Neural progenitor cell (in vitro differentiated cells): ENCODE results near the gene WDR35. TPM values are rescaled to one million over a fixed set of nuclear protein-coding genes. Genes with fewer than 3 reads are reported as not detected.

ENCODE experiments used
- DNase-seq: peaks from one replicate; pipeline ENCODE4 v3.0.0-alpha.2; 2016; ENCODE audit warnings: low spot score
- H2AFZ ChIP-seq: fragments of 200-600 bp; sonication (generic); replicated peaks from 2 replicates; pipeline ENCODE4 v1.6.1; 2016; ENCODE audit warnings: antibody characterized with exemption
- H3F3A ChIP-seq: fragments of 200-600 bp; sonication (generic); 2 replicates; pipeline ENCODE4 v1.6.1; 2016; ENCODE audit warnings: antibody characterized with exemption, low read depth
- H3K27ac ChIP-seq: fragments of 200-600 bp; sonication (generic); 2 replicates; pipeline ENCODE4 v1.5.1; 2016; ENCODE audit warnings: mild to moderate bottlenecking
- H3K27me3 ChIP-seq: fragments of 200-600 bp; sonication (generic); 2 replicates; pipeline ENCODE4 v1.6.1; 2016; ENCODE audit warnings: mild to moderate bottlenecking, moderate library complexity
- H3K36me3 ChIP-seq: fragments of 200-600 bp; sonication (generic); 2 replicates; pipeline ENCODE4 v1.5.1; 2016
- H3K4me1 ChIP-seq: fragments of 200-600 bp; sonication (generic); 2 replicates; pipeline ENCODE4 v1.6.1; 2016; ENCODE audit warnings: mixed run types
- H3K4me2 ChIP-seq: fragments of 200-600 bp; sonication (generic); 2 replicates; pipeline ENCODE4 v1.6.1; 2016
- H3K4me3 ChIP-seq: fragments of 200-600 bp; sonication (generic); 2 replicates; pipeline ENCODE4 v1.5.1; 2016
- H3K79me2 ChIP-seq: fragments of 200-600 bp; sonication (generic); 2 replicates; pipeline ENCODE4 v1.6.1; 2016; ENCODE audit warnings: low read depth
- H3K9ac ChIP-seq: fragments of 200-600 bp; sonication (generic); 2 replicates; pipeline ENCODE4 v1.6.1; 2016
- H3K9me3 ChIP-seq: fragments of 200-600 bp; sonication (generic); 2 replicates; pipeline ENCODE4 v1.5.1; 2016; ENCODE audit warnings: low read depth
- H4K20me1 ChIP-seq: fragments of 200-600 bp; sonication (generic); 2 replicates; pipeline ENCODE4 v1.6.1; 2016; ENCODE audit warnings: low read depth
- H3K27ac Mint-ChIP-seq: 3 replicates; pipeline ENCODE4 v1.8.0; 2021; ENCODE audit warnings: mixed read lengths
- H3K27me3 Mint-ChIP-seq: 2 replicates; pipeline ENCODE4 v1.8.0; 2022; ENCODE audit warnings: low read depth, mild to moderate bottlenecking, inconsistent platforms, moderate library complexity, mixed read lengths; ENCODE audit not compliant: insufficient read depth
- H3K36me3 Mint-ChIP-seq: 3 replicates; pipeline ENCODE4 v1.8.0; 2021; ENCODE audit warnings: mixed read lengths
- H3K4me1 Mint-ChIP-seq: 3 replicates; pipeline ENCODE4 v1.8.0; 2021; ENCODE audit warnings: mixed read lengths
- H3K4me3 Mint-ChIP-seq: 3 replicates; pipeline ENCODE4 v1.8.0; 2021; ENCODE audit warnings: mild to moderate bottlenecking, moderate library complexity, mixed read lengths
- H3K9me3 Mint-ChIP-seq: 3 replicates; pipeline ENCODE4 v1.8.0; 2020; ENCODE audit warnings: mixed read lengths
- EZH2 ChIP-seq: fragments of 200-600 bp; sonication (generic); IDR thresholded peaks from 2 replicates; pipeline ENCODE4 v1.6.1; 2017; ENCODE audit warnings: antibody characterized with exemption, mild to moderate bottlenecking, moderate library complexity
- EZH2phosphoT487 ChIP-seq: fragments of 200-600 bp; sonication (generic); IDR thresholded peaks from 2 replicates; pipeline ENCODE4 v1.6.1; 2017; ENCODE audit warnings: antibody characterized with exemption
- total RNA-seq: library from RNA; depleted of rRNA; stranded (reverse); fragments of >200 nt; gene quantifications from 2 replicates; pipeline ENCODE4 v1.2.3, GENCODE V29; 2015; ENCODE audit warnings: low replicate concordance
- TF ChIP-seq, protein P1 (sequence below): fragments of 200-600 bp; sonication (generic); IDR thresholded peaks from 2 replicates; pipeline ENCODE4 v1.5.1; 2017; ENCODE audit warnings: antibody characterized with exemption, mild to moderate bottlenecking

WDR35 gene
- total RNA-seq, 1 donor from 2014 or later = 31.6 TPM

DNA sequence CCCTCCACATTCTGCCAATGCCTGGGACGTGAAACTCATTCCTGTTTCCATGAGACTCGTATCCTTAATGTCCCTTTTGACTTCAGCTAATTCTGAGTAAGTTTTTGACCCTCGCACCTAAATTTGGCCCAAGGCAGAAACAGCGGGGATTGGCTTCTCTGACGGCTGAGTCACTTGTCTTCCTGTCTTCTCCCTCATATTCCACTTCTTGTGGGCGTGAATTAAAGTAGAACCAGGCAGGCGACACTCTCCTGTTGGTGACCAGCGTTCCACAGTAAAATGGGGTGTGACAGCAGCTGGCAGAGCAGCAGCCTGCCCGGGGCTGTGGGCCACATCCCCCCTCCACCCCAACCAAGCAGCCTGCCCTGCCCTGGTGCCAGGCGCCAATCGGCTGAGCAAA lies 103.6 kb downstream of the WDR35 start:
- no peak for DNase-seq
- H3K36me3 Mint-ChIP-seq = no peaks in the 10 kb centered on the region

DNA sequence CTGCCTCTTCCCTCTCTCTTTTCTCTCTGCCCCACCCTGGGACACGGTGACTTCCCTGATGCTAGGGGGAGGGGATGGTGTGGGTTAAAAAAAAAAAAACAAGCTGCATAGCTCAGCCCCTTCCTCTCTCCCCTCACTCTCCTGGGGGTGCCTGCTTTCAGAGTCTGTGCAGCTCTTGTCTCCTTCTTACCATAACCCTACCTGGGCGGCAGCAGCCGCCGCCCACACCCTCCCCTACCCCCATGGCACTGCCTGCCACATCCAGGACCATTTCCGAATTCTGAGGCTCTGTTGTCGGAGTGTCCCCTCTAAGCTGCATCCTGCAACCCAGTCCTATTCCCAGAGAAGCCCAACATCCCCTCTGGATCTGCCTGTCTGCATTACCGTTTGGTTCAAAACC lies 104.1 kb downstream of the WDR35 start:
- TF ChIP-seq EZH2phosphoT487 (no peak), EZH2 (no peak)
- TF ChIP-seq, protein P1, sequence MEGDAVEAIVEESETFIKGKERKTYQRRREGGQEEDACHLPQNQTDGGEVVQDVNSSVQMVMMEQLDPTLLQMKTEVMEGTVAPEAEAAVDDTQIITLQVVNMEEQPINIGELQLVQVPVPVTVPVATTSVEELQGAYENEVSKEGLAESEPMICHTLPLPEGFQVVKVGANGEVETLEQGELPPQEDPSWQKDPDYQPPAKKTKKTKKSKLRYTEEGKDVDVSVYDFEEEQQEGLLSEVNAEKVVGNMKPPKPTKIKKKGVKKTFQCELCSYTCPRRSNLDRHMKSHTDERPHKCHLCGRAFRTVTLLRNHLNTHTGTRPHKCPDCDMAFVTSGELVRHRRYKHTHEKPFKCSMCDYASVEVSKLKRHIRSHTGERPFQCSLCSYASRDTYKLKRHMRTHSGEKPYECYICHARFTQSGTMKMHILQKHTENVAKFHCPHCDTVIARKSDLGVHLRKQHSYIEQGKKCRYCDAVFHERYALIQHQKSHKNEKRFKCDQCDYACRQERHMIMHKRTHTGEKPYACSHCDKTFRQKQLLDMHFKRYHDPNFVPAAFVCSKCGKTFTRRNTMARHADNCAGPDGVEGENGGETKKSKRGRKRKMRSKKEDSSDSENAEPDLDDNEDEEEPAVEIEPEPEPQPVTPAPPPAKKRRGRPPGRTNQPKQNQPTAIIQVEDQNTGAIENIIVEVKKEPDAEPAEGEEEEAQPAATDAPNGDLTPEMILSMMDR = no peak
- H3K9me3 Mint-ChIP-seq = no peaks in the 10 kb centered on the region
- H3K9ac ChIP-seq = no peak overlapping the region
- no peak overlapping the region for H3K4me2 ChIP-seq
- no peak overlapping the region for H3K27ac Mint-ChIP-seq
- no peaks in the 10 kb centered on the region for H3K79me2 ChIP-seq
- no peak overlapping the region for H3K4me3 Mint-ChIP-seq
- no peaks in the 10 kb centered on the region for H3K27me3 ChIP-seq
- no peaks in the 10 kb centered on the region for H3K4me1 ChIP-seq
- no peak overlapping the region for H3K27ac ChIP-seq
- H3K27me3 Mint-ChIP-seq = peaks cover 9% of the 10 kb centered on the region
- H3K4me3 ChIP-seq = no peak overlapping the region
- no peak for DNase-seq
- peaks cover 2% of the 10 kb centered on the region for H4K20me1 ChIP-seq
- H3K36me3 Mint-ChIP-seq = no peaks in the 10 kb centered on the region
- H2AFZ ChIP-seq = no peak overlapping the region
- no peaks in the 10 kb centered on the region for H3K36me3 ChIP-seq
- peaks cover 9% of the 10 kb centered on the region for H3K4me1 Mint-ChIP-seq
- H3F3A ChIP-seq = no peaks in the 10 kb centered on the region
- H3K9me3 ChIP-seq = no peaks in the 10 kb centered on the region

More for the DNA sequence above, 103.6 kb downstream of the WDR35 start:
- H3K79me2 ChIP-seq = no peaks in the 10 kb centered on the region
- TF ChIP-seq EZH2 (no peak), EZH2phosphoT487 (no peak)
- TF ChIP-seq, protein P1 = no peak
- H3K4me1 Mint-ChIP-seq = peaks cover 9% of the 10 kb centered on the region
- no peak overlapping the region for H3K4me2 ChIP-seq
- H3F3A ChIP-seq = no peaks in the 10 kb centered on the region
- no peak overlapping the region for H2AFZ ChIP-seq
- no peaks in the 10 kb centered on the region for H3K9me3 ChIP-seq
- no peaks in the 10 kb centered on the region for H3K36me3 ChIP-seq
- no peak overlapping the region for H3K4me3 Mint-ChIP-seq
- no peak overlapping the region for H3K27ac ChIP-seq
- H3K27me3 ChIP-seq = no peaks in the 10 kb centered on the region
- H3K4me1 ChIP-seq = no peaks in the 10 kb centered on the region
- H3K4me3 ChIP-seq = no peak overlapping the region
- H4K20me1 ChIP-seq = peaks cover 3% of the 10 kb centered on the region
- no peaks in the 10 kb centered on the region for H3K9me3 Mint-ChIP-seq
- no peak overlapping the region for H3K9ac ChIP-seq
- no peak overlapping the region for H3K27ac Mint-ChIP-seq
- H3K27me3 Mint-ChIP-seq = peaks cover 9% of the 10 kb centered on the region

DNA sequence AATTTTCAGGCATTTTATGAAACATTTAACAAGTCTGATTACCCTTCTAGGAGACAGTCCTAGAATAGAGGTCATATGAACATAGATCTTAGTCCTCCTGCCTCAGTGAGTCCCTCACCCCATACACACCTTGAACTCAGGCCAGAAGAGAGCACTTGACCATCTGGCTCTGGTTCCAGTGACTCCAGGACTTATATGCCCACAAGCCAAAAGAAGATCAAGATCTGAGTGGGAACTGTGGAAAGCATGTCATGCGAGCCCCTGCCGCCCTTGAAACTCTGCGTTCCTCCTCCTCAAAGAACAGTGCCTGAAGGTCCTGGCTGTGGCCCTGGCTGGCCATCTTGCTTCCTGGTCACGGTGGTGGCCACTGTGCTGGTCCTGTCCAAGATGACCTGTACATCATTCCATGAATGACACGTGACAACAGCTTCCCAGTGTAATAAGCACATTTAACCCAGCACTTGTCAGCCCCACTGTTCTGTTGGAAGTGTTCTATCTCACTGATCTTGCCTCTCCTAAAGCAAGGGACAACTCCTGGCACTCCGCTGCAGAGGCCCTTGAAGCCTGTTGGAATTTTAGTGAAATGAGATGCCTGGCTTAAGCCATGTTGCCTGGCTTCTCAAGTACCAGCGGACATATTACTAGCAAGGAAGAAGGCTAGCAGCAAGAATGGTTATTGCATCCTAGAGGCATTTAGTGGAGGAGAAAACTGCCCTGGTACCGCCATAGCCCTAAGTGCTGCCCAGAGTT lies 105.8 kb downstream of the WDR35 start:
- Mint-ChIP-seq H3K36me3 (no peaks in the 10 kb centered on the region), H3K27ac (peak overlapping the region; percentile 15), H3K27me3 (peaks cover 11% of the 10 kb centered on the region), H3K4me3 (no peak overlapping the region), H3K4me1 (peaks cover 6% of the 10 kb centered on the region), H3K9me3 (no peaks in the 10 kb centered on the region)
- TF ChIP-seq, protein P1 = no peak
- no peak for TF ChIP-seq EZH2
- TF ChIP-seq EZH2phosphoT487 = no peak
- H3K79me2 ChIP-seq = no peaks in the 10 kb centered on the region
- H3K4me3 ChIP-seq = no peak overlapping the region
- H3K9ac ChIP-seq = no peak overlapping the region
- no peaks in the 10 kb centered on the region for H3K36me3 ChIP-seq
- no peak overlapping the region for H3K27ac ChIP-seq
- H3K4me2 ChIP-seq = no peak overlapping the region
- no peaks in the 10 kb centered on the region for H3K4me1 ChIP-seq
- no peak overlapping the region for H2AFZ ChIP-seq
- no peak for DNase-seq
- no peaks in the 10 kb centered on the region for H3F3A ChIP-seq
- no peaks in the 10 kb centered on the region for H4K20me1 ChIP-seq
- no peaks in the 10 kb centered on the region for H3K9me3 ChIP-seq
- no peaks in the 10 kb centered on the region for H3K27me3 ChIP-seq
